Parathyroid adenoma (tissue), 2 donors: ENCODE results near the gene RPS27L.

Experiments
- H2AFZ ChIP-seq: fragments of 300-600 bp; sonication (generic); one replicate; pipeline ENCODE4 v1.7.0; 2017; ENCODE audit warnings: antibody characterized with exemption, mild to moderate bottlenecking
- H3K27ac ChIP-seq: fragments of 300-600 bp; sonication (generic); one replicate; pipeline ENCODE4 v1.7.0; 2017
- H3K27me3 ChIP-seq: fragments of 300-600 bp; sonication (generic); one replicate; pipeline ENCODE4 v1.7.0; 2017; ENCODE audit warnings: low read length; ENCODE audit not compliant: control insufficient read depth, insufficient read depth
- H3K36me3 ChIP-seq: fragments of 300-600 bp; sonication (generic); one replicate; pipeline ENCODE4 v1.7.0; 2017; ENCODE audit warnings: low read length; ENCODE audit not compliant: control insufficient read depth, insufficient read depth
- H3K4me1 ChIP-seq: fragments of 300-600 bp; sonication (generic); one replicate; pipeline ENCODE4 v1.7.0; 2017; ENCODE audit warnings: control low read depth
- H3K4me2 ChIP-seq: fragments of 300-600 bp; sonication (generic); one replicate; pipeline ENCODE4 v1.7.0; 2017; ENCODE audit warnings: low read length
- H3K4me3 ChIP-seq: fragments of 300-600 bp; sonication (generic); one replicate; pipeline ENCODE4 v1.7.0; 2017; ENCODE audit warnings: low read depth, low read length
- H3K79me2 ChIP-seq: fragments of 300-600 bp; sonication (generic); one replicate; pipeline ENCODE4 v1.7.0; 2017; ENCODE audit warnings: control low read depth
- H3K9ac ChIP-seq: fragments of 300-600 bp; sonication (generic); one replicate; pipeline ENCODE4 v1.7.0; 2017; ENCODE audit warnings: mild to moderate bottlenecking
- H3K9me3 ChIP-seq: fragments of 300-600 bp; sonication (generic); one replicate; pipeline ENCODE4 v1.7.0; 2017; ENCODE audit warnings: low read length; ENCODE audit not compliant: control insufficient read depth
- CTCF ChIP-seq: fragments of 300-600 bp; sonication (generic); IDR thresholded peaks from one replicate; pipeline ENCODE4 v1.7.0; 2017; ENCODE audit warnings: antibody characterized with exemption, mild to moderate bottlenecking
- donor health status: primary hyperparathyroidism.

The RPS27L gene

GRCh38 chr15:63169788-63170187 lies 12.5 kb upstream of the RPS27L start:
- H3K79me2 ChIP-seq, result no peaks in the 10 kb centered on the region
- no peak overlapping the region for H3K27ac ChIP-seq
- no peak overlapping the region for H3K9ac ChIP-seq
- no peaks in the 10 kb centered on the region for H3K36me3 ChIP-seq
- H2AFZ ChIP-seq, result no peak overlapping the region
- no peaks in the 10 kb centered on the region for H3K4me1 ChIP-seq
- H3K4me3 ChIP-seq, result no peak overlapping the region
- no peak overlapping the region for H3K4me2 ChIP-seq
- H3K9me3 ChIP-seq, result no peaks in the 10 kb centered on the region
- no peaks in the 10 kb centered on the region for H3K27me3 ChIP-seq
- TF ChIP-seq CTCF, result no peak

- no peak overlapping the region for H3K9ac ChIP-seq
- H3K36me3 ChIP-seq, result no peaks in the 10 kb centered on the region
- no peak overlapping the region for H2AFZ ChIP-seq
- H3K27me3 ChIP-seq, result no peaks in the 10 kb centered on the region
- no peaks in the 10 kb centered on the region for H3K9me3 ChIP-seq
- no peaks in the 10 kb centered on the region for H3K79me2 ChIP-seq
- TF ChIP-seq CTCF, result no peak
- H3K4me1 ChIP-seq, result no peaks in the 10 kb centered on the region
- no peak overlapping the region for H3K4me2 ChIP-seq
- no peak overlapping the region for H3K27ac ChIP-seq
- no peak overlapping the region for H3K4me3 ChIP-seq
These were observed 8.9 kb upstream of the RPS27L start for GRCh38 chr15:63166219-63166618.

- Histone ChIP-seq H3K9ac (no peak overlapping the region), H3K27ac (no peak overlapping the region), H3K79me2 (no peaks in the 10 kb centered on the region), H3K4me1 (no peaks in the 10 kb centered on the region), H3K4me2 (no peak overlapping the region), H3K4me3 (no peak overlapping the region), H3K27me3 (no peaks in the 10 kb centered on the region), H3K36me3 (no peaks in the 10 kb centered on the region), H2AFZ (no peak overlapping the region), H3K9me3 (no peaks in the 10 kb centered on the region)
- TF ChIP-seq CTCF, result no peak
These were observed 8.0 kb upstream of the RPS27L start for GRCh38 chr15:63165166-63165859.

- H3K9ac ChIP-seq, result no peak overlapping the region
- no peak overlapping the region for H3K27ac ChIP-seq
- no peak overlapping the region for H3K4me2 ChIP-seq
- no peaks in the 10 kb centered on the region for H3K4me1 ChIP-seq
- H3K36me3 ChIP-seq, result no peaks in the 10 kb centered on the region
- no peak overlapping the region for H3K4me3 ChIP-seq
- no peak for TF ChIP-seq CTCF
- H3K9me3 ChIP-seq, result no peaks in the 10 kb centered on the region
- H3K79me2 ChIP-seq, result no peaks in the 10 kb centered on the region
- no peak overlapping the region for H2AFZ ChIP-seq
- no peaks in the 10 kb centered on the region for H3K27me3 ChIP-seq
These were observed 5.9 kb upstream of the RPS27L start for GRCh38 chr15:63163217-63163616.

- H3K4me1 ChIP-seq, result no peaks in the 10 kb centered on the region
- no peak overlapping the region for H2AFZ ChIP-seq
- H3K27me3 ChIP-seq, result no peaks in the 10 kb centered on the region
- no peak overlapping the region for H3K4me3 ChIP-seq
- H3K4me2 ChIP-seq, result no peak overlapping the region
- no peaks in the 10 kb centered on the region for H3K79me2 ChIP-seq
- no peaks in the 10 kb centered on the region for H3K9me3 ChIP-seq
- no peak for TF ChIP-seq CTCF
- no peaks in the 10 kb centered on the region for H3K36me3 ChIP-seq
- H3K27ac ChIP-seq, result no peak overlapping the region
- H3K9ac ChIP-seq, result no peak overlapping the region
These were observed 3.4 kb upstream of the RPS27L start for GRCh38 chr15:63160638-63161037.
